Medulla oblongata (tissue), 1 donor: ENCODE results near the gene RNU6-9.

Experiments used
- DNase-seq: peaks from one replicate; pipeline ENCODE4 v3.0.0-alpha.2; 2015; ENCODE audit errors: extremely low spot score

RNU6-9 gene

GRCh38 chr19:918481-919198 lies 25.4 kb downstream of the RNU6-9 start:
- no peak for DNase-seq

- DNase-seq = no peak
Measured at GRCh38 chr19:919199-920050, 26.1 kb downstream of the RNU6-9 start.

- no peak for DNase-seq
Measured at GRCh38 chr19:920051-920864, 27.0 kb downstream of the RNU6-9 start.

GRCh38 chr19:924553-925086 lies 31.3 kb downstream of the RNU6-9 start:
- DNase-seq = no peak

GRCh38 chr19:925087-925525 lies 31.8 kb downstream of the RNU6-9 start:
- DNase-seq = no peak

- peak; percentile 82 for DNase-seq
Measured at GRCh38 chr19:925526-926322, 32.4 kb downstream of the RNU6-9 start, which contains the start of gene ARID3A. TSS of gene ARID3A (plus strand) at chr19:926035. CDS start at chr19:929529, 3,494 bp downstream.

- no peak for DNase-seq
Measured at GRCh38 chr19:926323-926588, 33.0 kb downstream of the RNU6-9 start.

- peak; percentile 54 for DNase-seq
Measured at GRCh38 chr19:926589-927350, 33.5 kb downstream of the RNU6-9 start.

GRCh38 chr19:927351-927779 lies 34.1 kb downstream of the RNU6-9 start:
- no peak for DNase-seq

- no peak for DNase-seq
Measured at GRCh38 chr19:927780-928401, 34.6 kb downstream of the RNU6-9 start.

- DNase-seq = no peak
Measured at GRCh38 chr19:928471-929202, 35.4 kb downstream of the RNU6-9 start.

- DNase-seq = no peak
Measured at GRCh38 chr19:929203-929890, 36.1 kb downstream of the RNU6-9 start.

- no peak for DNase-seq
Measured at GRCh38 chr19:929891-930258, 36.6 kb downstream of the RNU6-9 start.

- DNase-seq = no peak
Measured at GRCh38 chr19:931860-932647, 38.8 kb downstream of the RNU6-9 start.

- no peak for DNase-seq
Measured at GRCh38 chr19:932648-933552, 39.6 kb downstream of the RNU6-9 start.

- no peak for DNase-seq
Measured at GRCh38 chr19:933553-933882, 40.2 kb downstream of the RNU6-9 start.
